Cardiac fibroblast (primary cell): ENCODE results near the gene RILPL1.
"Not testable (repeated sequence)": the region's sequence is repeated elsewhere in the genome, so short reads cannot be mapped to it uniquely, and the experiment has no call there.

Experiments used
- DNase-seq, 2 donors: peaks; one replicate each; pipeline versions ENCODE4 v3.0.0 to v3.0.0-alpha.2; 2010; ENCODE audit warnings: low read depth in 2 of 2
- H3K4me3 ChIP-seq, 2 donors: replicated peaks in 1 of 2; 1 replicate in 1 of 2; 2 replicates in 1 of 2; pipeline ENCODE4 v1.5.1; 2011; ENCODE audit warnings: low read depth in 2 of 2, low read length in 2 of 2, mild to moderate bottlenecking in 2 of 2, moderate library complexity in 1 of 2
- CTCF ChIP-seq: IDR thresholded peaks from one replicate; pipeline ENCODE4 v1.5.1; 2011; ENCODE audit warnings: low read depth, mild to moderate bottlenecking, low read length, inconsistent platforms

RILPL1 gene

GRCh38 chr12:123533672-123534643 is at the start of gene RILPL1:
TSS of gene RILPL1 (minus strand) at chr12:123533719. CDS start at chr12:123533482, 237 bp downstream.
- peak within 1 kb of the TSS; percentile 75 to 79 for H3K4me3 ChIP-seq
- peak; percentile 43 to 53 for DNase-seq
- peak; percentile 27 for TF ChIP-seq CTCF

- DNase-seq = peak in 1 of 2 donors; percentile 29
- no peak for TF ChIP-seq CTCF
- no peak overlapping the region for H3K4me3 ChIP-seq
Observed at GRCh38 chr12:123580772-123581171, 47.3 kb upstream of the RILPL1 start.

GRCh38 chr12:123578829-123579228 is 45.3 kb upstream of the RILPL1 start:
- H3K4me3 ChIP-seq, DNase-seq: not testable (repeated sequence)

GRCh38 chr12:123578243-123578642 is 44.7 kb upstream of the RILPL1 start:
- TF ChIP-seq CTCF = no peak
- no peak for DNase-seq
- H3K4me3 ChIP-seq = no peak overlapping the region

- TF ChIP-seq CTCF = no peak
- DNase-seq = peak in 1 of 2 donors; percentile 48
- H3K4me3 ChIP-seq = no peak overlapping the region
Observed at GRCh38 chr12:123576611-123577010, 43.1 kb upstream of the RILPL1 start.

GRCh38 chr12:123573870-123574269 is 40.4 kb upstream of the RILPL1 start:
- no peak overlapping the region for H3K4me3 ChIP-seq
- DNase-seq = no peak
- no peak for TF ChIP-seq CTCF

- no peak for DNase-seq
- no peak overlapping the region for H3K4me3 ChIP-seq
- TF ChIP-seq CTCF = no peak
Observed at GRCh38 chr12:123572391-123572790, 38.9 kb upstream of the RILPL1 start.
